KMS-11 (cell line): ENCODE data around the gene ERC2.

Experiments
- H2AFZ ChIP-seq: fragments of 200-600 bp; sonication (generic); 2 replicates; pipeline ENCODE4 v1.6.1; 2016; ENCODE audit warnings: antibody characterized with exemption, mixed run types, low read depth
- H3K27ac ChIP-seq: fragments of 200-600 bp; sonication (generic); 2 replicates; pipeline ENCODE4 v1.6.1; 2016; ENCODE audit warnings: mild to moderate bottlenecking, mixed run types
- H3K27me3 ChIP-seq: fragments of 200-600 bp; sonication (generic); 2 replicates; pipeline ENCODE4 v1.6.1; 2017; ENCODE audit warnings: mild to moderate bottlenecking, low read depth, mixed run types, moderate library complexity; ENCODE audit not compliant: insufficient read depth
- H3K36me3 ChIP-seq: fragments of 200-600 bp; sonication (generic); 2 replicates; pipeline ENCODE4 v1.6.1; 2017; ENCODE audit warnings: mild to moderate bottlenecking, mixed run types; ENCODE audit not compliant: insufficient read depth
- H3K4me1 ChIP-seq: fragments of 200-600 bp; sonication (generic); 2 replicates; pipeline ENCODE4 v1.6.1; 2016; ENCODE audit warnings: mild to moderate bottlenecking, low read depth, mixed run types; ENCODE audit not compliant: poor library complexity, severe bottlenecking
- H3K4me2 ChIP-seq: fragments of 200-600 bp; sonication (generic); 2 replicates; pipeline ENCODE4 v1.7.0; 2016; ENCODE audit warnings: mild to moderate bottlenecking, mixed run types
- H3K4me3 ChIP-seq: fragments of 200-600 bp; sonication (generic); IDR thresholded peaks from 2 replicates; pipeline ENCODE4 v1.6.1; 2017; ENCODE audit warnings: low read depth, low read length, mixed read lengths; ENCODE audit not compliant: insufficient read depth
- H3K79me2 ChIP-seq: fragments of 200-600 bp; sonication (generic); 2 replicates; pipeline ENCODE4 v1.6.1; 2016; ENCODE audit warnings: low read depth, mixed run types; ENCODE audit not compliant: insufficient read depth
- H3K9ac ChIP-seq: fragments of 200-600 bp; sonication (generic); 2 replicates; pipeline ENCODE4 v1.6.1; 2016; ENCODE audit warnings: mild to moderate bottlenecking, mixed run types
- H4K20me1 ChIP-seq: fragments of 200-600 bp; sonication (generic); 2 replicates; pipeline ENCODE4 v1.6.1; 2016; ENCODE audit warnings: mild to moderate bottlenecking, mixed run types; ENCODE audit not compliant: insufficient read depth
- TF ChIP-seq, protein P1 (sequence below): fragments of 200-600 bp; sonication (generic); conservative IDR thresholded peaks from 2 replicates; pipeline ENCODE4 v1.6.1; 2017; ENCODE audit warnings: low read depth, mild to moderate bottlenecking, antibody characterized with exemption, low read length, moderate library complexity, mixed read lengths

The ERC2 gene

GRCh38 chr3:55597641-55598040 lies 870.6 kb downstream of the ERC2 start:
- Histone ChIP-seq H3K36me3 (no peaks in the 10 kb centered on the region), H2AFZ (no peak overlapping the region), H3K4me1 (no peaks in the 10 kb centered on the region), H3K27me3 (no peaks in the 10 kb centered on the region), H3K27ac (no peak overlapping the region), H3K4me2 (no peak overlapping the region), H3K4me3 (no peak overlapping the region), H3K79me2 (no peaks in the 10 kb centered on the region), H3K9ac (no peak overlapping the region), H4K20me1 (no peaks in the 10 kb centered on the region)
- TF ChIP-seq, protein P1, sequence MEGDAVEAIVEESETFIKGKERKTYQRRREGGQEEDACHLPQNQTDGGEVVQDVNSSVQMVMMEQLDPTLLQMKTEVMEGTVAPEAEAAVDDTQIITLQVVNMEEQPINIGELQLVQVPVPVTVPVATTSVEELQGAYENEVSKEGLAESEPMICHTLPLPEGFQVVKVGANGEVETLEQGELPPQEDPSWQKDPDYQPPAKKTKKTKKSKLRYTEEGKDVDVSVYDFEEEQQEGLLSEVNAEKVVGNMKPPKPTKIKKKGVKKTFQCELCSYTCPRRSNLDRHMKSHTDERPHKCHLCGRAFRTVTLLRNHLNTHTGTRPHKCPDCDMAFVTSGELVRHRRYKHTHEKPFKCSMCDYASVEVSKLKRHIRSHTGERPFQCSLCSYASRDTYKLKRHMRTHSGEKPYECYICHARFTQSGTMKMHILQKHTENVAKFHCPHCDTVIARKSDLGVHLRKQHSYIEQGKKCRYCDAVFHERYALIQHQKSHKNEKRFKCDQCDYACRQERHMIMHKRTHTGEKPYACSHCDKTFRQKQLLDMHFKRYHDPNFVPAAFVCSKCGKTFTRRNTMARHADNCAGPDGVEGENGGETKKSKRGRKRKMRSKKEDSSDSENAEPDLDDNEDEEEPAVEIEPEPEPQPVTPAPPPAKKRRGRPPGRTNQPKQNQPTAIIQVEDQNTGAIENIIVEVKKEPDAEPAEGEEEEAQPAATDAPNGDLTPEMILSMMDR = no peak

DNA sequence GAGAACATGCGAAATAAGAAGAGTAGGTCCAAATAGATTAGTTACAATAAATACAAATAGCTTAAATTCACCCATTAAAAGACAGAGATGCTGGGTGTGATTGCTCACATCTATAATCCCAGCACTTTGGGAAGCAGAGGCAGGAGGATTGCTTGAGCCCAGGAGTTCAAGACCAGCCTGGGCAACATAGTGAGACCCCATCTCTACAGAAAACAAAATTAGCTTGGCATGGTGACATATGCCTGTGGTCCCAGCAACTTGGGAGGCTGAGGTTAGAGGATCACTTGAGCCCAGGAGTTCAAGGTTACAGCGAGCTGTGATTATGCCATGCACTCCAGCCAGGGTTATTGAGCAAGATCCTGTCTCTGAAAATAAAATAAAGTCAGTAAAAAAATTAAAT lies 872.1 kb downstream of the ERC2 start:
- no peak overlapping the region for H3K4me3 ChIP-seq

DNA sequence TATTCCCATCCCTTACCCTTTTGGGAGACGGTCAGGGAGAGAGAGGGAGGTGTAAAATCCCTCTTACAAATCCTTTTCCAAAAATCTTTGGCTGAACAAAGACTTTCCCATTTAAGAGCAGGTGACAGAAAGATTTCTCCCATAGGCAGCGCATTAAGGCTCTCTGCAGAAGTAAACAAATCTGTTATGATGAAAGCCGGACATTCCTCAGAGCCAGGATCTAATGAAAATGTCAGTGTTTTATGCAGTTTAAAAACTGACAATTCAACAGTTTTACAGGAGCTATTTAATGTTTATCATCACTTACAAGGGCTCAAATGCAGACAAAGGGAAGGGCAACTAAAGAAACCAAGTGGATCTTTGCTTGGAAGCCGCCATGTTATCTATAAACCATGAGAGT lies 872.8 kb downstream of the ERC2 start:
- no peak overlapping the region for H3K9ac ChIP-seq
- no peak overlapping the region for H3K27ac ChIP-seq
- H4K20me1 ChIP-seq = no peaks in the 10 kb centered on the region
- TF ChIP-seq, protein P1 = no peak
- H3K4me1 ChIP-seq = no peaks in the 10 kb centered on the region
- no peak overlapping the region for H3K4me3 ChIP-seq
- no peak overlapping the region for H3K4me2 ChIP-seq
- H3K27me3 ChIP-seq = no peaks in the 10 kb centered on the region
- H3K79me2 ChIP-seq = no peaks in the 10 kb centered on the region
- H3K36me3 ChIP-seq = no peaks in the 10 kb centered on the region
- no peak overlapping the region for H2AFZ ChIP-seq

More for the DNA sequence above, 872.1 kb downstream of the ERC2 start:
- H3K36me3 ChIP-seq = no peaks in the 10 kb centered on the region
- TF ChIP-seq, protein P1 = no peak
- no peak overlapping the region for H3K27ac ChIP-seq
- H3K79me2 ChIP-seq = no peaks in the 10 kb centered on the region
- no peaks in the 10 kb centered on the region for H3K4me1 ChIP-seq
- H2AFZ ChIP-seq = no peak overlapping the region
- H3K9ac ChIP-seq = no peak overlapping the region
- H3K4me2 ChIP-seq = no peak overlapping the region
- no peaks in the 10 kb centered on the region for H3K27me3 ChIP-seq
- H4K20me1 ChIP-seq = no peaks in the 10 kb centered on the region

DNA sequence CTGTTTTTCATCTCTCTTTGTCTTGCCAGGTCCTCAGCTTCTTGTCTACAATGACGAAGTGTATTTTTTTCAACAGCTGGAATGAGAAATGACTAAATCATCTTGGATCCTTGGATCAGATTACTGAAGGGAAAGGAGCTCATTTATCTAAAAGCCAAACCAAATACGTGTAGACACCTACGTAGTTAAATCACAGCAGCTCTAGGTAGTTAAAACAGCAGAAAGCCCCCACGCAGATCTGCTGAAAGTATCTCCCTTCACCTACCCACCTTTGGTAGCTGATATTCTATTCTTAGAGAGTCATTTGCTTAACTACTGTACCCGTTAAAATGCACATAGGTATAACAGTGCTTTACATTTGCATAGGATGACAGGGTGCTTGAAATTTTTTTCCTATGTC lies 875.7 kb downstream of the ERC2 start:
- H3K4me2 ChIP-seq = no peak overlapping the region
- H4K20me1 ChIP-seq = no peaks in the 10 kb centered on the region
- H2AFZ ChIP-seq = no peak overlapping the region
- no peak overlapping the region for H3K27ac ChIP-seq
- no peaks in the 10 kb centered on the region for H3K4me1 ChIP-seq
- TF ChIP-seq, protein P1 = no peak
- H3K79me2 ChIP-seq = no peaks in the 10 kb centered on the region
- H3K4me3 ChIP-seq = no peak overlapping the region
- H3K27me3 ChIP-seq = no peaks in the 10 kb centered on the region
- H3K36me3 ChIP-seq = no peaks in the 10 kb centered on the region
- H3K9ac ChIP-seq = no peak overlapping the region
